IPS-NIHi7 (cell line): Measurements from ENCODE around the gene GGT6.

Experiments
- DNase-seq: peaks from one replicate; pipeline ENCODE4 v3.0.0; 2012; ENCODE audit warnings: mixed read lengths; ENCODE audit errors: extremely low spot score

Gene GGT6

GRCh38 chr17:4574448-4575045 is 14.2 kb upstream of the GGT6 start:
- DNase-seq = no peak

GRCh38 chr17:4573669-4574068 is 13.3 kb upstream of the GGT6 start:
- no peak for DNase-seq

- no peak for DNase-seq
These were observed 12.7 kb upstream of the GGT6 start for GRCh38 chr17:4573115-4573514.

- no peak for DNase-seq
These were observed 11.8 kb upstream of the GGT6 start for GRCh38 chr17:4572131-4572530.

GRCh38 chr17:4569591-4569990 is 9.2 kb upstream of the GGT6 start:
- DNase-seq = no peak

- DNase-seq = peak; percentile 88
These were observed 6.4 kb upstream of the GGT6 start for GRCh38 chr17:4566785-4567184.

- DNase-seq = peak; percentile 79
These were observed 5.1 kb upstream of the GGT6 start for GRCh38 chr17:4565209-4566141.

- DNase-seq = no peak
These were observed 1.9 kb upstream of the GGT6 start for GRCh38 chr17:4562015-4562969.

GRCh38 chr17:4560837-4561256 is 470 bp upstream of the GGT6 start:
- DNase-seq = no peak

- no peak for DNase-seq
These were observed 411 bp downstream of the GGT6 start for GRCh38 chr17:4559966-4560365.

- no peak for DNase-seq
These were observed 1.1 kb downstream of the GGT6 start for GRCh38 chr17:4559139-4559791.

GRCh38 chr17:4558347-4558971 is 1.9 kb downstream of the GGT6 start:
- no peak for DNase-seq

GRCh38 chr17:4557626-4558346 is 2.6 kb downstream of the GGT6 start:
- no peak for DNase-seq

- no peak for DNase-seq
These were observed 3.4 kb downstream of the GGT6 start for GRCh38 chr17:4556996-4557395.

GRCh38 chr17:4555873-4556759 is 4.3 kb downstream of the GGT6 start:
- DNase-seq = no peak

GRCh38 chr17:4554997-4555799 is 5.2 kb downstream of the GGT6 start, which contains the start of gene MYBBP1A:
MYBBP1A (minus strand) TSS chr17:4555384; CDS start chr17:4555324, 60 bp downstream.
- DNase-seq = peak; percentile 100

GRCh38 chr17:4554441-4554996 is 5.9 kb downstream of the GGT6 start:
- no peak for DNase-seq

- DNase-seq = no peak
These were observed 6.7 kb downstream of the GGT6 start for GRCh38 chr17:4553669-4554068.
